Measurements from ENCODE around the gene TP53BP2.
"Not testable (repeated sequence)": the region's sequence is repeated elsewhere in the genome, so short reads cannot be mapped to it uniquely, and the experiment has no call there.

TP53BP2 gene

GRCh38 chr1:223761411-223761810 is 84.3 kb downstream of the TP53BP2 start:
- DNase-seq = no peak

GRCh38 chr1:223760833-223761232 is 84.9 kb downstream of the TP53BP2 start:
- no peak for DNase-seq

DNA sequence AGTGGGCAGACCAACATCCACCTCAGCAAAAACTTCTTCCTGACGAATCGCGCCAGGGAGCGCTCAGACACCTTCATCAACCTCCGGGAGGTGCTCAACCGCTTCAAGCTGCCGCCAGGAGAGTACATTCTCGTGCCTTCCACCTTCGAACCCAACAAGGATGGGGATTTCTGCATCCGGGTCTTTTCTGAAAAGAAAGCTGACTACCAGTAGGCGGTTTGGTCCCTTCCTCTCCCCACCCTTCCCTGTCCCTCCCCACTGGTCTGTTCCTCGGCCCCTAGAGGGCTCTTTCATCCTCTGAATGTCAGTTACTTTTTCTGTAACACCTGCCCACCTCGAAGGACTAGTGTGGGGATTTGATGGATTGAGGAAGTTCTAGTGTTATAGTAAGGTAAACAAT is 86.5 kb downstream of the TP53BP2 start:
- peak; percentile 13 for DNase-seq

DNA sequence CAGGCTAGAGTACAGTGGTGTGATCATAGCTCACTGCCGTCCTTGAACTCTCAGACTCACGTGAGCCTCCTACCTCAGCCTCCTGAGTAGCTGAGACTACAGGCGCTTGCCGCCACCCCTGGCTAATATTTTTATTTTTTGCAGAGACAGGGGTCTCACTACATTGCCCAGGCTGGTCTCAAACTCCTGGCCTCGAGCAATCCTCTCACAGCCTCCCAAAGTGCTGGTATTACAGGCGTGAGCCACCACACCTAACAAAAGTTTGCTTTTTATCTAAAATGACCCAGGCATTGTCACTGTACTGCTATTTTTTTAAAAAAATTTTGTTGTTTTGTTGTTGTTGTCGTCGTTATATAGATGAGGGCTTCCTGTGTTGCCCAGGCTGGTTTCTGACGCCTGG is 87.0 kb downstream of the TP53BP2 start:
- no peak for DNase-seq

DNA sequence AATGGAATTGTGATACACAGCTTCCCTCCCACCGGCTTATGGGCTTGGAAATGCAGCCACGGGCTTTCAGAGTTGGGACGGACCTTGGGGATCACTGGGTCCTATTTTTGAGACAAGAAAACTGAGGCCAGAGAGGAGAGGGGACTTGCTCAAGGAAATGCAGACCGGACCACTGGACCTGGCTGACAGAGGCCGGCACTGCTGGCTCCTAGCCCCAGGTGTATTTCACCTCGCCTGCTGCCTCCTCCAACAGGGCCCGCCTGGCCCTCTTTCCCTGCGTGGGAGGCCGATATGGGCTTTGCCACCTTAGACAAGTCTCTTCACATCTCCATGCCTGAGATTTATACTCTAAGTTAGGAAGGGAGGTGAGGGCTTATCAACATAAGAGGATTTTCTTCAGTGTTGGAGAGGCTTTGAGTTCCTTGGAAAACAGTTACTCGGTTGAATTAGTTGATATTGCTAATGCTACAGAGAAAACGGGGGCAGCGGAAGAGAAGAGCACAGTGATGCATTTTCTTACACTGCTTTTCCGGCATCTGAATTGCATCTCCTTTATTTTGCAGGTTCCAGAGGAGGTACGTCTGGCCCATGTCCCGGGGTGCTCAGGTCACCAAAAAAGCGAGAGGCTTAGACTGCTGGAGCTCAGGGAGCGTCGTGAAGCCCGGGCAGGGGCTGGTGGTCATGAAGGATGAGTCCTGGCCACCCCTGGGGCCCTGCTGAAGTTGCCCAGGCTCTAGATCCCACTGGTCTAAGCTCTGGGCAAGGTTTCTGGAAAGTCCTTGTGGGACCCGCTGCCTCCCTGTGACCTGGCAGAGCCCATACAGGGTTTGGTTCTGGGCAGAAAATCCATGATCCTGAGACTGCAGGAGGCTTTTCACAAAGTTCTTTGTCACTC is 88.7 kb downstream of the TP53BP2 start:
- DNase-seq = no peak

DNA sequence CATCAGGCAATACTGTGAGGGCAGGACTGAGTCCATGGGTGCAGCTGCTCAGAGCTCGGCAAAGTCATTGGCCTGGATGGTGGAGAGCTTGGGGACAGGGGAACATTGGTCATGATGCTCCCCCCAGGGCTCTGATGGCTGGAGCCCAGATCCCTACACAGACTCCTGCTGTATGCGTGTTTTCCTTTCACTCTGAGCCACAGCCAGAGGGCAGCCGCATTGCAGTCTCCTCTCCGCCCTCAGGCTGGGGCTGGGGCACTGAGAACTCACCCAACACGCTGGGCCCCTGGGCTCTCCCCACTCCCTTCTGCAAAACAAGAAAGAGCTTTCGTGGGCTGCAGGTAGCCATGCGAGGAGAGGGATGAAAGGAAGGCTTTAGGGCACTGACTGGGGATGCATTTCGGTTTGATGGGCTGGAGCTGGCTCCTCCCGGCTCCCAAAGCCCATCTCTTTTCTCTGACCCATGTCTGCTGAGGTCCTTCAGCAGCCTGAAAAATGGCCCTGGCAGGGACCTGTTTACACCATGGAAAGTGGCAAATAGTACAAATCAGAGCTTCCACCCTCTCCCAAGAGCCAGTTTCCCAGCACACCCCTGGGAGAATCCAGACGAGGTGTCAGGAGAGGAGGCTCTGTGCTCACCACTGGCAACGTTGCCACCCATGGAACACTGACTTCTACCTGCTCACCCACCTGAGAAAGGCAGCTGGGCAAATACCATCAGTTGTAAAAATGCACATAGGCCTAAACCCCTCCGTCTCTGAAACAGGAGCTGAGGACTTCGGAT is 89.6 kb downstream of the TP53BP2 start:
- DNase-seq = no peak

DNA sequence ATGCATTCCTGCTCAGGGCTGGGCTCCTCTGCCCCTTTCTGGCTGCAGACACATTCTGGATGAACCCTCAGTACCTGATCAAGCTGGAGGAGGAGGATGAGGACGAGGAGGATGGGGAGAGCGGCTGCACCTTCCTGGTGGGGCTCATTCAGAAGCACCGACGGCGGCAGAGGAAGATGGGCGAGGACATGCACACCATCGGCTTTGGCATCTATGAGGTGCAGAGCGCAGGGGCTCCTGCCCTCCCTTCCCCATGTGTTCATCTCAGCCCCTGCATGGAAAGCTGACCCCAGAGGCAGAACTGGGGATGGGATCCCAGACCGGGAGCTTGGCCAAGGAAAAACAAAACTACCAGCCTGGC is 90.3 kb downstream of the TP53BP2 start:
- no peak for DNase-seq

- no peak for DNase-seq
Observed at GRCh38 chr1:223754681-223755431, 90.9 kb downstream of the TP53BP2 start.

DNA sequence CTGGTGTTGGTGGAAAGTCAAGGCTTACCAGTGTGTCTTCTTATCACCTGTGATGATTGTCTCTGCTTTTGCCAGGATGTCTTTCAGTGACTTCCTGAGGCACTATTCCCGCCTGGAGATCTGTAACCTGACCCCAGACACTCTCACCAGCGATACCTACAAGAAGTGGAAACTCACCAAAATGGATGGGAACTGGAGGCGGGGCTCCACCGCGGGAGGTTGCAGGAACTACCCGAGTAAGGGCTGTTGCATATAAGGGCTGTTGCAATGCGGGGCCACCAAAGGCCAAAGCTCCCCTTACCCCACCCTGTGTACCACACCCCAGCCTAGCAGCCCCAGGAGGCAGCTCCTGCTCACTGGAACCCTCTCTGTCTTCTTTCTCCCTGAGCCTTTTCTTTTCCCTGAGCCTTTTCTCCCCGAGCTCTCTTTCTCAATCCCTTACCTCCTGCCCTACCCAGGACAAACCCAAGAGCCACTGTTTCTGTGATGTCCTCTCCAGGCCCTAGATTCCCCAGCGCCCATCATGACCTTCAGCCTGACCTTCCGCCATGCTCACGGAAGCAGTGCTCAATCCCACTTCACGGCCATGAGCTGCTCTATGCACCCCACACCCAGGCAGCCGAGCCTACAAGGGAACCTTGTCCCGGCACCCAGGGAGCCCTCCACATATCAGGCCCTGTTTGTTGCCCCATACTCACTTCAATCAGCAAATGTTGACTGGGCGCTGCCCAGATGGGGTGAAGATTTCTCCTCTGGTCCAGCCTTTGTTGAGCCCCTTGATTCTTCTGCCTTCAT is 92.8 kb downstream of the TP53BP2 start:
- no peak for DNase-seq

DNA sequence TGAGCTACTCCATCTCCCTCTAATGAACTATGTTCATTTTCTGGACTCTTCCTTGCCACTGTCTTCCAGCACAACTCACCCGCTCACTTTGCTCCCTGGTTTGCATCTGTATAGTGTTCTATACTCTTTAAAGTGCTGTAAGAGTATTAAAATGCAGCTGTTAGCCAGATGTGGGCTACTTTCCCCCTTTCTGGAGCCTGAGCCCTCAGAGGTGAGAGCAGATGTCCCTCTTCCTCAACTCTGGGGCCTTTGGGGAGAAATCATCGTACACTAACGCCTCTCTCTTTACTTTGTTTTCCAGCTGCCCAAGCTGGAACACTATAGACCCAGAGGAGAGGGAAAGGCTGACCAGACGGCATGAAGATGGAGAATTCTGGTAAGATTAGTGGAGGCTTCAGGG is 94.1 kb downstream of the TP53BP2 start:
- no peak for DNase-seq

- DNase-seq = no peak
Observed at GRCh38 chr1:223750730-223751570, 94.8 kb downstream of the TP53BP2 start.

GRCh38 chr1:223748773-223749733 is 96.7 kb downstream of the TP53BP2 start:
- peak; percentile 70 for DNase-seq

DNA sequence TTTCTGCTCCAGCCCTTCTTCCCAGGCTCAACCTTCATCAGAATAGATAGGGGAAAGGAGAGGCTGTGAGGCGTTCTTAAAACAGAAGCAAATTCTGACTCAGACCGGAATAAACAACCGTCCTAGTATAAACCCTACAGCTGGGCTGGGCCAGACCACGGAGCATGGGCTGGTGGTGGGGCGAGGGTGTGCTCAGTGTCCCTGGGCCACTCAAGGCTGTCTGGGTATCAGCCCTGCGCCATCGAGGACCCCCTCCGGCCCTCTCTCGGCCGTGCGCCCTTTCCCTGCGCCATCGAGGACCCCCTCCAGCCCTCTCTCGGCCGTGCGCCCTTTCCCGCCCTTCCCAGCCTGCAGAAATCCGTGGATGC is 97.4 kb downstream of the TP53BP2 start:
- DNase-seq = no peak

DNA sequence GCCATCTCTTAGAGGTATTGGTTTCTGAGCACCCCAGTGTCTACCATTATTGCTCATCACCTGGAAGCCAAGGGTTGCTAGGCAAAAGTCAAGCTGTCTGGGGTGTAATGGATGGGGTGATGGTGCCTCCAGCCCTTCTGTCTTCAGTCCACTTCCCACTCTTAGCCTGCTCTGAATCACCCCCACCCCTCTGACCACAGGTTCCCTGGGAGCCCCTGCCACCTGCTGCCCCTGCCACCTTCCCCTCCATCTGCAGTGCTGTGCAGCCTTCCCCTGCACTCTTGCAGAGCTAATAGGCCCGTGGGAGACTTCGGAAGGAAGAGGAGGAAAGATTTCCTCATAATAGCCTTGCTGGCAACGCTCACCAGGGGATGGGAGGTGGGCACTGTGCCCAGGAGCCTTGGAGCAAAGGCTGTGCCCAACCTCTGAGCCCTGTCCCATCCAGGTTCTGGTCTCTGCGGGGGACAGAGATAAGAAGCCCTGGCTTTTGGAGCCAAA is 97.9 kb downstream of the TP53BP2 start:
- no peak for DNase-seq

GRCh38 chr1:223745731-223746130 is 100.0 kb downstream of the TP53BP2 start:
- no peak for DNase-seq

- DNase-seq = no peak
Observed at GRCh38 chr1:223742856-223743517, 102.8 kb downstream of the TP53BP2 start.

DNA sequence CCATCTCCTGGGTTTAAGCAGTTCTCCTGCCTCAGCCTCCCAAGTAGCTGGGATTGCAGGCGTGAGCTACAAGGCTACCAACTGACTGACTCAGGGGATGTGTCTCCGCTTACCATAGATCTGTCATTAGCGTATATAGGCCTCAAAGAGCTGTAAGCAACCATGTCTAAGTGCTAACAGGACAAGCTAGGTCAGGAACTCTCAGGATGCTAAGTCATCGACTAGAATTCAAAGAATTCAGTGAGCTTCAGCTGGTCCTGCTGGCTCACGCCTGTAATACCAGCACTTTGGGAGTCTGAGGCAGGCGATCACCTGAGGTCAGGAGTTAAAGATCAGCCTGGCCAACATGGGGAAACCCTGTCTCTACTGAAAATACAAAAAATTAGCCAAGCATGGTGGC is 103.9 kb downstream of the TP53BP2 start:
- DNase-seq = no peak

- not testable (repeated sequence) for DNase-seq
Observed at GRCh38 chr1:223740038-223740736, 105.6 kb downstream of the TP53BP2 start.

Measured in hematopoietic multipotent progenitor cell treated with erythropoietin and hydrocortisone succinate and interleukin-3 and kit ligand, for 8 days (in vitro differentiated cells).